Measurements from ENCODE around the gene CRLF1.

CRLF1 gene

DNA sequence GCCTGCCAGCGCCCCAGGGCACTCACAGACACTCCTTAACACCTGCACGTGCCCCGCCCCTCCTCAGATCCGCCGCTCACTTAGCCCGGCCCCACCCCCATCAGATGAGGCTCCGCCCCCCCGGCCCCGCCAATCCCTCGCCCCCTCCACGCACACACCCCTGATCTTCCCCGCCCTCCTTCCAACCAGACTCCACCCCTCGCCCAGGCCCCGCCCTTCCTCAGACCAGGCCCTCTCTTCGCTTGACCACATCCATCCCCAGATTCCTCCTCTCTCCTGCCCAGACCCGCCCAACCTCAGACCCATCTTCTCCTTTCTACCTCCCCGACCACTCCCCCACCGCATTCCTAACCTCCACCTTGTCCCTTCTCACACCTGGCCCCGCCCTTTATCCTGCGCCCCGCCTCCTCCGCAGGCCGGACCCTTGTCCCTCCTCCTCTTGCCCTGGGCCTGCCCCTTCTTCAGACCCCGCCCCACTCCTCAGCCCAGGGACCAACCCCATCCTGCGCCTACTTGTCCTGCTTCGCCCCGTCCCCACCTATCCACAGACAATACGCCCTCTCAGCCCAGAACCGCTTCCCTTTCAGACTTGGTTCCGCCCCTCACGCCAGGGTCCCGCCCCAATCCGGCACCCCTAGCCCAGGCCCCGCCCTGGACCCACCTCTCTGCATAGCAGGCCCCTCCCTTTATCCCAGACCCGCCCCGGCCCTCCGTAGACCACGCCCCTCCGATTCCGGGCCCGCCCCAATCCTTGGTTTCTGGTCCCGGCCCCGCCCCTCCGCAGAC lies 29.8 kb upstream of the CRLF1 start:
- DNase-seq (ENCODE audit: low spot score), result peak; percentile 98

DNA sequence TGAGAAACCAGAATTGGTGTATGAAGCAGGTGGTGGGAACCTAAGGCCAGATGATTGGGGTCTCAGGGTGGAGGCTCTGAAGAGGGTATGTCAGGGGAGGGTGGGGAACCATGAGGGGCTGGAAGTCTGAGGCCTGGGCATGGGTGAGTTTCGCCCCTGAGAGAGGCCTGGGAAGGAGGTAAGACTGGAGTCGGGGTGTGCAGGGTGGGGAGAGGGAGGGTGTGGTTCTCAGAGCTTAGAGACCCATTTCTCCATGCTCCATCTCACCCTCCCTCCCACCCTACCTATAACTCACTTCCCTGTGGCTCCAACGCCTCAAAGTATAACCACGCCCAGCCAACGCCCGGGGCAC lies 29.2 kb upstream of the CRLF1 start:
- no peak for DNase-seq (ENCODE audit: low spot score)

DNA sequence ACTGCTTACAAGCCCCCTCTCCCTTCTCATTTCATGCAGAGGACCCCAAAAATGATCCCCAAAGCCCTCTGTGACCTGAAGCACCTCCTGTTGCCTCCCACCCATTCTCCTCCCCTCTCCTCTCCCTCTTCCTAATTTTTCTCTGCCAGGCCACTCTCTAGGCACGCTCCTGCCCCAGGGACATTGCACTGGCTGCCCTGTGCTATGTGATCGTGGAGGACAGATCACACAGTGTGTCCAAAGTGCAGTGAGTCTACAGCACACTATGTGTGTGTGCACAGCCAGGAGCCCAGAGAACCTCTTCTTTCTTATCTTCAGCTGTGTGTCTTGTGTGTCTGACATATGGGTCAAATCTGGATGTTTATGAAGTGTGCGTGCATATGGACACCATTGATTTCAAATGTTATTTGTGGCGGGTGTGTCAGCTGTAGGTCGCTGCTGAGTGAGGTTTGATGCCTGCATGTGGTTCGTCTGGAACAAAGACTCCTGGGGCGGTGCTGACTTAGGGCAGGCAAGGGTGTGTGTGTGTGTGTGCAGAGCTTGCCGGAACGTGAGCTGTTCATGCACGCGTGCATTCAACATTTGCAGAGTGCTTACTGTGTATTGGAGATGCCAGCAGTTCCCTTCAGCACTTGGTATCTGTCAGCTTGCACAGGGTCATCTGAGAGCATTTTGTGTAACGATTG lies 28.2 kb upstream of the CRLF1 start:
- no peak for DNase-seq (ENCODE audit: low spot score)

DNA sequence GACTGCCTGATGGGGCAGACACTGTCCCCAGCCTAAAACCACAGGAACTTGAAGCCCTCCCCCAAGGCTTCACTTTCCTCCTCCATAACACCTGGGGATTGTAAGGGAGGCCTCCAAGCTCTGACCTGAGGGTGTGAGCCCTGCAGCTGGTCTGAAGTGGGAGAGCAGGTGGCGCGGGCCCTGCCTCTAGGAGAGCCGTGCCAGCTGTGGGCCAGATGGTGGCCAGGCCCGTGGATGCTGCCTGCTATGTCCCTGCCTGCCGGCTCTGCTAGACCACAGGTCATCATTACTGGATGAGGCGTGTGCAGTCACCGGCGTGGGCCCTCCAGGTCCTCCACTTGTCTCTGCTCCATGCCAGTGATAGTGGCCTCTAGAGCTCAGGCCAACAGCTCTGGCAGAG lies 26.7 kb upstream of the CRLF1 start:
- no peak for DNase-seq (ENCODE audit: low spot score)

DNA sequence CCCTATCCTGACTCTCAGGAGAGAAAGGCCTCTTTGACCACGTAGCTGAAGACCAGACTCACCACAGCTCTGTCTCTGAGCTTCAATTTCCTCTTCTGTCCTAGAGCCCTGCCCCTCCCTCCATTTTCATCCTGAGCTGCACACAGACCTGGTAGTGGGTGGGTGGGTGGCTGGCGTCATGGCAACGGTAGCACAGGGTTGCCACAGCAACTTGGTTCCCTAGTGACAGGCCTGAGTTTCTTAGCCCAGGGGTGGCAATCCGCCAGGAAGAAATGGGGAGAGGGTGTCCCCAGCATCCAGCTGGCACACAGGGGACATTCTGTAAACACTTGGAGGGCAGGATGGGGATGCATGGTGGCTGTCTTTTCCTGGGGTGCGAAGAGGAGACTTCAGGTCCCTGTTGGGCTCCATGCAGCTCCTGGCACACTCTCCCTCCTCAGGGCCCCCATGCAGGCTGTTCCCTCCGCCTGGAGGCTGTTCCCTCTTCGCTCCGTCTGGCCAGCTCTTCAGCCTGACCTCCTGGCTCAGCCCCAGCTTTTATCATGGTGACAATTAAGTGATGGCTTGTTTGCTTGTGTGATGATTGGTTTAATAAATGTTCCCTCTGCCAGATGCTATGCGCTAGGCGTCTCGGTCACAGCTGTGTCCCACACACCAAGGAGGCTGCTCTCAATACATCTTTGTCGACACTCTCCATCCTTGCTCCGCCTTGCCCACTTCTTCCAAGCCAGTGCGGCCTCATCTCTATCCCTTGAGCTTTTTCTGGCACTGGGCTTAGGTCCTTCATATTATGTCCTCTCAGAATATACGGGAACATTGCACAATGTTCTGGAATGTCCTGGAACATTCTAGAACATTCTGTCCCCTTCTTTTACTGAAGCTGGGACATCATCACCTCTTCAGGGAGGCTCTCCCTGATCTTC lies 22.8 kb upstream of the CRLF1 start:
- DNase-seq (ENCODE audit: low spot score), result no peak

DNA sequence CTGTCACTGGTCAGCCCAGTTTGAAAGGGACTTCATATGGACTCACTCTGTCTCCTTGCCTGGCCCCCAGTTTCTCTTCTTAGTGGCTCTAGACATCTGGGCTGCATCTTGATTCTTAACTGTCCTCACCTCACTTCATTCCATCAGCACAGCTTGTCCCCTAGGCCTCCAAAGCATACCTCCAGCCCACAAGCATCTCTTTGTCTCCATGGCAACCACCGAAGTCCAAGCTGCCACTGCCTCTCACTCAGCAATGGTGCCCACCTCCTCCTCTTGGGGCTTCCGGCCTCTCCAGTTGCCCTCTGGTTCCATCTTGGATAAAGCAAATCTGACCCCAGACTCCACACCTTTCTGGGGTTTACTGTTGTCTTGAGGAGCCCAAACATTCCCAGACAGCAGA lies 20.3 kb upstream of the CRLF1 start:
- no peak for DNase-seq (ENCODE audit: low spot score)

DNA sequence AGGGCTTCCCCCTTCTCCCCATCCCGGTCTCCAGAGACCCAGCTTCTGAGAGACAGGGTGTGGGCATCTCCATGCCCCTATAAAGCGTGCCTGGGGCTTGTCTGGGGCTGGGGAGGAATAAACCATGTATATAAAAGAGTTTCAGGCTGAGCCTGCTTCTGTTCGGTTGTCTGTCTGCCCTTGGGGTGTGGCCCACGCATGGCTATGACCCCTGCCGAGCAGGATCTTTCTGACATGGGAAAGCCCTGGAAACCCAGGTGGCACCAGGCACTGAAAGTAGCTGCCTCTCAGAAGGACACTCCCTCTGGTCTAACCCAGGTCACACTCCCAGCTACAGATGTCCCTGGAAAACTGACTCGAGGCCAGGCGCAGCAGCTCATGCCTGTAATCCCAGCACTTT lies 14.3 kb upstream of the CRLF1 start:
- DNase-seq (ENCODE audit: low spot score), result no peak

DNA sequence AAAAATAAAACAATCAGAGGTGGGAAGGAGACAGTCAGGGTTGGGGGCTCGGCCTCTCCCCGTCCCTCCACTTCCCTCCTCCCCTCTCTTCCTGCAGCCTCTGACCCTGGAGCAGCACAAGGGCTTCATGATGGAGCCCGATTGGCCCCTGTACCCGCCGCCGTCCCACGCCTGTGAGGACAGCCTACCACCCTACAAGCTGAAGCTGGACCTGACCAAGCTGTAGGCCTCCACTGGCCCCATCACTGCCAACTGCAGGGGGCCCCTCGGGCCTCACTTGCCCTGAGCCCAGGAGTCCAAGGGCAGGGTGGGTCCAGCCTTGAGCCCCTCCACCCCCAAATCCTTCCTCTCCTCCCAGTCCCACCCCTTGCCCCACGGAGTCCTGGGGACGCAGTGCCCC lies 13.7 kb upstream of the CRLF1 start:
- no peak for DNase-seq (ENCODE audit: low spot score)

DNA sequence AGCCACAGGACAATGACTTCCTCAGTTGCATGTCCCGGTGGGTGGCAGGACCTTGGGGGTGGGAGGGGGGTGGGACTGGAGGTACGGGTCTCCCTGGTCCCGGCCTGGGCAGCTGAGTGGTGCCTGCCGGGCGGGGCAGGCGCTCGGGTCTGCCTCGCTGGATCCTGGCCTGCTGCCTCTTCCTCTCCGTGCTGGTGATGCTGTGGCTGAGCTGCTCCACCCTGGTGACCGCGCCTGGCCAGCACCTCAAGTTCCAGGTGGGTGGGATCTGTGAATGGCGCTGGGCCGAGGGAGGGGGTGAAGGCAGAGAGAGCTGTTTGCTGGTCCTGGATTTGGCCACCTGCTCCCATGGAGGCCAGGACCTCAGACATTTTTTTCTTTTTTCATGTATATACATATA lies 11.6 kb upstream of the CRLF1 start:
- no peak for DNase-seq (ENCODE audit: low spot score)

DNA sequence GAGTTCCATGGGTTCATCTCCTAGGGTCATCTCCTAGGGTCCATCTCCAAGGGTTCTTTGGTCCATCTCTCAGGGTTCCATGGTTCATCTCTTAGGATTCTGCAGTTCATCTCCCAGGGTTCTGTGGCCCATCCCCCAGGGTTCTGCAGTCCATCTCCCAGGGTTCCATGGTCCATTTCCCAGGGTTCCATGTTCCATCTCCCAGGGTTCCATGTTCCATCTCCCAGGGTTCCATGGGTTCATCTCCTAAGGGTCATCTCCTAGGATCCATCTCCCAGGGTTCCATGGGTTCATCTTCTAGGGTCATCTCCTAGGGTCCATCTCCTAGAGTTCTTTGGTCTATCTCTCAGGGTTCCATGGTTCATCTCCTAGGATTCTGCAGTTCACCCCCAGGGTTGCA lies 11.0 kb upstream of the CRLF1 start:
- no peak for DNase-seq (ENCODE audit: low spot score)

DNA sequence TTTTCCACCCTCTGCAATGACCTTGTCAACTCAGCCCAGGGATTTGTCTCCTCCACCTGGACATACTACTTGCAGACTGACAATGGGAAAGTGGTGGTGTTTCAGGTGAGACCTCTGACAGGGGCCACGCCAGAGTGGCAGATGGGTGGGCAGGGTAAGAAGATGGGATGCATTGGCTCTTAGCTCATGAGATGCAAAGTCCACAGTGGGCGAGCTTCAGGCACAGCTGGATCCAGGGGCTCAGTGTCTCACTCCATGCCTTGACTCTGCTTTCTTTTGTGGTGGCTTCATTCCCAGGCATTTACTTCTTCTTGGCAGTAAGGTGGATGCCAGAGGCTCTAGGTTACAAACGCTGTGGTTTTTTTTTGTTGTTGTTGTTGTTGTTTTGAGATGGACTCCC lies 9.4 kb upstream of the CRLF1 start:
- DNase-seq (ENCODE audit: low spot score), result no peak

DNA sequence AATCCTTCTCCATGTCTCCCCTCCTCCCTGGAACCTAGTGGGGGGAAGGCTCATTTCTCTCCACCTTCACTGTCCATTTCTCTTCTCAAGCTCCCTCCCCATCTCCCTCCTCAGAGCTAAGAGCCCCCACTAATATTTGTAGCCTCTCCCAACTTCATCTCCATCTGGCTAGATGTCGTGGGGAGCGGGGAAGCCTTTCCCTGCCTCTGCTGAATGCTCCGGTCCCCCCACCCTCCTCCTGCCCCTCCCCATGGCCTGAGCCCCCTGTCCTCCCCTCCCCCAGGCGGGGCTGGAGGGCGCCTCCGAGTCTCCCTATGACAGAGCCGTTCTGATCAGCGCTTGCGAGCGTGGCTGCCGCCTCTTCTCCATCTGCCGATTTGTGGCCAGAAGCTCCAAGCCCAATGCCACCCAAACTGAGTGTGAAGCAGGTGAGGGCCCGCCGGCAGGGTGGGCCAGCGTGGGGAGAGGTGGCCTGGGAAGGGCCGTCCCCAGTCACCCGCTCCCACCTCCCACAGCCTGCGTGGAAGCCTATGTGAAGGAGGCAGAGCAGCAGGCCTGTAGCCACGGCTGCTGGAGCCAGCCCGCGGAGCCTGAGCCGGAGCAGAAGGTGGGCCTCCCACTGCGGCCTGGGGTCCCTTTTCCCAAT lies 7.1 kb upstream of the CRLF1 start:
- DNase-seq (ENCODE audit: low spot score), result no peak

DNA sequence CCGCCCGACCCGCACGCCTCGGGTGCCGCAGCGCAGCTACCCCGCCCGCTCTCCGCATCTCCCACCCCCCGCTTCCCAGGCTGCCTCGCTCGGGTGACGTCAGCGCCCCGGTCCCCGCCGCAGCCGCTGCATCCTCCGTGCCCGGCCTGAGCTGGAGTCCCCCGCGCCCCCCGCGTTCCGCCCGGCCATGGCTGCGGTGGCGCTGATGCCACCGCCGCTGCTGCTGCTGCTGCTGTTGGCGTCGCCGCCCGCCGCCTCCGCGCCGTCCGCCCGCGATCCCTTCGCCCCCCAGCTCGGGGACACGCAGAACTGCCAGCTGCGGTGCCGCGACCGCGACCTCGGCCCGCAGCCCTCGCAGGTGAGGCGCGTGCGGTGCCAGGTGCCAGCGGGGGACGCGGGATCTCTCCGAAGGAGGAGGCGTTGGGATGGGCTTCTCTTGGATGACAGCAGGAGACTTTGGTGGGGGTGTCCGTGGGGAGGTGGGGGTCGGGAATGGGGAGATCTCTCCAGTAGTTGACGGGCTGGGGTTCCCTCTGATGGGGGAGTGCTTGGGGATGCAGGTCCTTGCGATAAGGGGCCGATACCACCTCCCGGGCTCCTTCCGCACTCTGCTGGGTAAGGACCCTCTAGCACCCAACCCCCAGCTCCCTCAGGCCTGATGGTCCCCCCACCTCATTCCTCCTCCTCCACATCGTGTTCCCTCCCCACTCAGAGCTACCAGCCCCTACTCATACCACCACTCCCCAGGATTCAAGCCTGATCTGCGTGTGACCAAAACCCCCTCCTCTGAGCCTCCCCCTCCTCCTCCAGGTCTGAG lies 6.4 kb upstream of the CRLF1 start, which contains the start of gene TMEM59L:
Gene TMEM59L (plus strand): TSS at position 99 of the 817 bp plus-strand sequence. CDS start 89 bp downstream, at position 188.
- peak; percentile 37 for DNase-seq (ENCODE audit: low spot score)

DNA sequence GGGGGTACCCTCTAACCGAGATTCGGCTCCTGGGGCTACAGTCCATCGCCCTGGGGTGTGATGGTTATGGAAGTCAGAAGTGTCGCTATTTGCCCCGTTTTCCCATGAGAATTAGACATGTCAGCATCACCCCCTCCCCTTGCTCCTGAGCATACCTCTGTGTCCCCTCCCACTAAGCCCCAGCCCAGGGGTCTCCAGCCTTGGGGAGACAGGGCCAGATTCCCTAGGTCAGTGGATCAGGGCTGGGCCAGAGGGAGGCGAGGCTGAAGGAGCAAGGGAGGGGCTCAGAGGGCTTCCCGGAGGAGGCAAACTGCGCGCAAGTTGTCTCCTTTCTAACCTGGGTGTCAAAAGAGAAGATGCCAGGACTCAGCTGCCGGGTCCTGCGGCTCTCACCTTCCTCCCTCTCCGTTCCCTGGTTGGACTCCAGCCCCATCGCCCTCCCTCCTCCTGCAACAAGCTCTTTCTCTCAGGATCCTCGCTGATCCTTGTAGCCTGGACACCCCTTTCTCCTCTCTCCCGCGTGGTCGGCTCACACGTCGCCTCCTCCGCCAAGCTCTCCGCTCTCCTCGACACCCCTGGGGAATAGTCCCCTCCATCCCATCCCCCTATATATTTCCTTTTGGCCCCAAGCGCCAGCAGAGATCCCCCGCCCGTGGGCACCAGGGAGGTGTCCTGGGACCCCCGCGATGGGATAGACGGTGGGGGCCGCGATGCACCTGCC lies 5.6 kb upstream of the CRLF1 start:
- DNase-seq (ENCODE audit: low spot score), result no peak

DNA sequence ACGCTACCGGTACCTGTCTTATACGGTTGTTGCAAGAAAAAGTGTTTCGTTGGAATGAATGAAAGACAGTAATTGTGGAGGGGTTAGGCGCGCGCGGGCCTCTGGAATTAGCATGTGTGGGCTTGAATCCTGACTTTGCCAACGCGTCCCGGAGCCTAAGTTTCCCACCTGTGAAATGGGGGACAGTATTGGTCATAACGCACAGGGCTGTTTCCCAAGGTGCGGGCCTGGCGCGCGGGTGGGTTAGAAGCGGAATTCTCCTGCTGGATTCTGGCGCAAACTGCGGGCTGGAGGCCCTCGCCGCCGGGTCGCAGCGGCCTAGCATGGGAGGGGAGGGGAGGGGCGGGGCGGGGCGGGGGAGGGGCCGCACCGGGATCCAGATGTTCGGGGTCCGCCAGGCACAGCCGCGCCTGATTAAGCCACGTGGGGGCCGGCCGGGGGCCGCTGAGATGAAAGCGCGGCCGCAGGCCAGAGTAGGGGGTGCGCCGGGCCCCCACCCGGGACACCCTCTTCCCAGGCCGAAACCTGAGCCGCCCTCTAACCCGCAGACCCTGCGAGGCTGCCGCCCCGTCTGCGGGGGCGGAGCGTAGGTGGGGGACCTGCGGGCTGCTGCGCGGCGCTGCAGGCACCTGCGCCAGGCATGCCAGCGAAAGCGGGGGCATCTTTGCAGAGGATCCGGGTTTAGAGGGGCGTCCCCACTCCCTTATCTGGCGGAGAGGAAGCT lies 4.9 kb upstream of the CRLF1 start:
- no peak for DNase-seq (ENCODE audit: low spot score)

DNA sequence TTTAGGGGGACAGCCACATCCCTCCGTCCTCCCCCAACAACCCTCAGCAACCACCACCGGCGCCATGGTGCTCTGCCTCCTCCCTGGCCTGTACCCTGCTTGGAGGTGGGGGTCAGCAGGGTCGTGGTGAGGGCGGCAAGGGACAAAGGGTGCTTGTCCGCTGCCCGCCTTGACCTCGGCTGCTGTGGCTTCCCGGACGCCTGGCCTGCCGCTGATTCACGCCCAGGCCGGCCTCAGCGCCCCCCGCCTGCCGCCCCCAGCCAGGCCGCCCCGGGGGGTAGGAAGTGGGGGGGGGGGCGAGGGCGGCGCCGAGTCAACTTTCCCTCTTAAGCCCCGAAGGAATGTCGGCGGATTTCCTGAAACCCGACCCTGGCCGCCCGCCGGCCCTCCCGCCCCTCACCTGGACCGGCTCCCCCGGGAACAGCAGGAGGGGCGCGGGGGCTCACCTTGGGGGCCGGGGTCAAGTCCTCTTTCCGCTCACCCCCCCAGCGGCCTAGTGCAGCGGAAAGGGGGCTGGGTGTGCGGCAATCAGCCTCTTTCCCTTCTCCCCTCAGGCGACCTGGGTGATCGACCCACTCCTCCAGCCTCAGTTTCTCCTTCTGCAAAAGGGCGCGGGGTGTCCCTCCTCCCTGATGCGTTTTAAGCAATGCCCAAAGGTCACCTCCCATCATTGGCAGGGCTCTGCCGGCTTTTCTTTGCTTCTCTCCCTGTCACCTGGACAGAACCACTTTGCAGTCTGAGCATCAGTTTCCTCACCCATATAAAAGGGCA lies 4.1 kb upstream of the CRLF1 start:
- no peak for DNase-seq (ENCODE audit: low spot score)

DNA sequence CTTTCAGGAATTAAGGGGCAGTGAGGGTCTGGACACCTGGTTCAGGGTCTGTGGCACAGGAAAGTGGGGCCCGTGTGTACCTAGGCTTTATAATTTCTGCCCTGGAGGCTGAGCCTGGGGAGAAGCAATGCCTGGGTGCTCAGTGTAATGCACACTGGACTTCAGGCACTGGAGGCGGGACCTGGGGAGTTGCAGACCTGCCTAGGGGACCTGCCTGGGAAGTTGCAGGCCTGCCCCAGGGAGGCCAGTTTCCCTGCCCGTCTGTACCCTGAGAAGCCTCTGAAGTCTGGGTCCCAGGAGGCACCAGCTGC lies 3.6 kb upstream of the CRLF1 start:
- no peak for DNase-seq (ENCODE audit: low spot score)

DNA sequence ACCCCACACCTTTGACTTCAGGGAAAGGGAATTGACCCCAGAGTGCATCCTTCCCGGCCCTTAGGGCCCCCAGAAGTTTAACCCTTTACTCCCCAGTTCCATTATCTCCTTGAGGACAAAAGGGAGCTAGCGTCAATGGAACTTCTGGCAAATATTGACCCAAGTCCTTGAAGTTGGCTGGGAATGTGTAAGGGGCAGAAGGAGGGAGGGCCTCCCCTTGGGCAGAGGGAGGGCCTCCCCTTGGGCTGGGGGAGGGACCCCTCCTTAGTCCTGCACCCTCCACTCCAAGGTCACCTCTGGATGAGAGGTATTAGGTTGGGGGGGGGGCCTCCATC lies 3.1 kb upstream of the CRLF1 start:
- DNase-seq (ENCODE audit: low spot score), result no peak
